CD4-positive, alpha-beta memory T cell (primary cell): ENCODE results near the gene NCOR2. TPM values are rescaled to one million over a fixed set of nuclear protein-coding genes. Genes with fewer than 3 reads are reported as not detected.

Experiments used
- CTCF ChIA-PET: fragments of 350-600 bp; sonication (Branson Sonifier 250); formaldehyde crosslinking; loops from one replicate; lab custom pipeline; 2021; ENCODE audit warnings: inconsistent platforms; ENCODE audit not compliant: partially characterized antibody; lab: Charles Lee
- POLR2A ChIA-PET: fragments of 350-600 bp; sonication (Branson Sonifier 250); formaldehyde crosslinking; loops from one replicate; lab custom pipeline; 2021; ENCODE audit not compliant: partially characterized antibody; lab: Charles Lee
- DNase-seq, 5 donors: peaks; one replicate each; pipeline versions ENCODE4 v3.0.0 to v3.0.0-alpha.2; 2020 to 2022; ENCODE audit warnings: mixed read lengths in 1 of 5
- H3K27ac ChIP-seq: one replicate; pipeline ENCODE4 v1.7.0; 2013; ENCODE audit warnings: low read depth, low read length
- H3K27me3 ChIP-seq: 2 replicates; pipeline ENCODE4 v1.7.0; 2013; ENCODE audit warnings: mild to moderate bottlenecking, low read length, moderate library complexity; ENCODE audit not compliant: insufficient read depth
- H3K36me3 ChIP-seq: 2 replicates; pipeline ENCODE4 v1.7.0; 2013; ENCODE audit warnings: mild to moderate bottlenecking, low read length, moderate library complexity; ENCODE audit not compliant: insufficient read depth
- H3K4me1 ChIP-seq: 2 replicates; pipeline ENCODE4 v1.7.0; 2013; ENCODE audit warnings: mild to moderate bottlenecking, low read length, moderate library complexity; ENCODE audit not compliant: insufficient read depth
- H3K4me3 ChIP-seq, 2 donors: one replicate each; pipeline ENCODE4 v1.7.0; 2013; ENCODE audit warnings: low read length in 2 of 2, mild to moderate bottlenecking in 1 of 2
- H3K9me3 ChIP-seq, 2 donors: one replicate each; pipeline ENCODE4 v1.7.0; 2013; ENCODE audit warnings: low read length in 2 of 2, control low read depth in 1 of 2; ENCODE audit not compliant: control insufficient read depth in 1 of 2
- H3K27ac Mint-ChIP-seq, 7 donors: one replicate each; pipeline ENCODE4 v1.8.0; 2020 to 2021; ENCODE audit warnings: mixed read lengths in 7 of 7, mild to moderate bottlenecking in 6 of 7, inconsistent platforms in 3 of 7, moderate library complexity in 3 of 7
- H3K27me3 Mint-ChIP-seq, 2 donors: one replicate each; pipeline ENCODE4 v1.8.0; 2020 to 2021; ENCODE audit warnings: mixed read lengths in 2 of 2
- H3K36me3 Mint-ChIP-seq, 2 donors: one replicate each; pipeline ENCODE4 v1.8.0; 2020 to 2021; ENCODE audit warnings: mixed read lengths in 2 of 2, inconsistent platforms in 1 of 2, mild to moderate bottlenecking in 1 of 2
- H3K4me1 Mint-ChIP-seq, 4 donors: one replicate each; pipeline ENCODE4 v1.8.0; 2020 to 2021; ENCODE audit warnings: mixed read lengths in 4 of 4, mild to moderate bottlenecking in 1 of 4
- H3K4me3 Mint-ChIP-seq, 8 donors: one replicate each; pipeline ENCODE4 v1.8.0; 2020 to 2021; ENCODE audit warnings: mixed read lengths in 8 of 8, mild to moderate bottlenecking in 7 of 8, moderate library complexity in 6 of 8, inconsistent platforms in 3 of 8
- H3K9me3 Mint-ChIP-seq, 8 donors: one replicate each; pipeline ENCODE4 v1.8.0; 2020 to 2021; ENCODE audit warnings: mixed read lengths in 8 of 8, mild to moderate bottlenecking in 5 of 8, inconsistent platforms in 3 of 8, moderate library complexity in 1 of 8
- intact Hi-C: fragments of 100-400 bp; cut with micrococcal nuclease; formaldehyde crosslinking; loops from one replicate; pipeline ENCODE4 v1.15.1; 2023
- polyA plus RNA-seq, 2 donors: library from polyadenylated mRNA; unstranded; fragments of 300-500 nt; fragmentation: Illumina TruSeq; gene quantifications; one replicate each; pipeline ENCODE4 v1.2.3, GENCODE V29; 2021
- total RNA-seq, 2 experiments: library from RNA; stranded (reverse); gene quantifications; one replicate each; pipeline ENCODE4 v1.2.3, GENCODE V29; 2021

NCOR2 gene
- total and polyA plus RNA-seq, 4 experiments from 2014 or later: 0.37 to 105 (median 54.5) TPM

DNA sequence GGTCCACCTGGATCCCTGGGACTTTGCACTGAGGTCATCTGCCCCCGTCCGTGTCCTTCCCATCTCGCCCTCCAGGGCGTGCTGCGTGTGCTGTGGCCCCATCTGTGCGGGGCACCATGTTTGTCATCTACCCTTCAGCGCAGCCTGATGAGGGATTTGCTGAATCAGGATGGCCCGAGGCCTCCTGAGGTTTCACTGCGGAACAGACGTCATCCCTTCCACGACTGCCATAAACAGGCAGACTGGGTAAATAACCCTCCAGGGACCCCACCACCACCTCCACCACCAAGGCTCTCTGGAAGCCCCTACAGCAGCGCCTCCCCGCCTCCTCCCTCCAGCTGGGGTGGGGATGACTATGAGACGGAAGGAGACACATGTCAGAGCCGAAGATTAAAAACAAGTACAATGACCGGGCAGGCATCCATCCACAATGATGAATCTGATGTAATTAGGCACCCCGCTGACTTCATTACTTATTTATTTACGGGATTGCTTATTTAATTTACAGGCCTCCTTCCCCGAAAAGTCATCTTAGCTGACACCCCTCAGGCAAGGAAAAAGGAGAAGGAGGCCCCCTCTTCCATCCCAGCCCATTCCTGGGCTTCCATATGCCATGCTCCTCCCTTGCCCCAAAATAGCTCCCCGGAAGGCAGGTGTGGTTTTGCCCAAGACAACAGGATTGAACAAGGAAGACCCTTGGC is 39.4 kb downstream of the NCOR2 start:
- peaks cover 12 to 19% of the 10 kb centered on the region in 2 donors for H3K36me3 Mint-ChIP-seq
- ChIA-PET POLR2A (no interaction called here), CTCF (no interaction called here)
- H3K4me1 ChIP-seq: no peaks in the 10 kb centered on the region
- no peak overlapping the region for H3K4me3 Mint-ChIP-seq
- H3K27me3 Mint-ChIP-seq: no peaks in the 10 kb centered on the region
- peak in 1 of 5 donors; percentile 12 for DNase-seq
- no peak overlapping the region for H3K4me3 ChIP-seq
- no peaks in the 10 kb centered on the region for H3K27me3 ChIP-seq
- H3K27ac Mint-ChIP-seq: peak overlapping the region in 1 of 7 donors; percentile 5
- H3K27ac ChIP-seq: no peak overlapping the region
- no peaks in the 10 kb centered on the region for H3K36me3 ChIP-seq
- H3K4me1 Mint-ChIP-seq: peaks cover 5 to 34% (median 18%) of the 10 kb centered on the region in 4 donors
- H3K9me3 Mint-ChIP-seq: no peaks in the 10 kb centered on the region
- intact Hi-C loops: no loop called here
- H3K9me3 ChIP-seq: no peaks in the 10 kb centered on the region

- no peak overlapping the region for H3K27ac Mint-ChIP-seq
- H3K27ac ChIP-seq: no peak overlapping the region
- peaks cover 9 to 37% (median 20%) of the 10 kb centered on the region in 4 donors for H3K4me1 Mint-ChIP-seq
- CTCF ChIA-PET: no interaction called here
- no peaks in the 10 kb centered on the region for H3K27me3 ChIP-seq
- peak in 1 of 5 donors; percentile 20 for DNase-seq
- no peaks in the 10 kb centered on the region for H3K27me3 Mint-ChIP-seq
- H3K4me3 ChIP-seq: no peak overlapping the region
- no peaks in the 10 kb centered on the region for H3K9me3 Mint-ChIP-seq
- H3K4me3 Mint-ChIP-seq: no peak overlapping the region
- no peaks in the 10 kb centered on the region for H3K9me3 ChIP-seq
- no peaks in the 10 kb centered on the region for H3K4me1 ChIP-seq
- H3K36me3 Mint-ChIP-seq: peaks cover 12 to 19% of the 10 kb centered on the region in 2 donors
- POLR2A ChIA-PET: no interaction called here
- H3K36me3 ChIP-seq: no peaks in the 10 kb centered on the region
- intact Hi-C loops: no loop called here
These were observed 41.3 kb downstream of the NCOR2 start for GRCh38 chr12:124525927-124526692.

DNA sequence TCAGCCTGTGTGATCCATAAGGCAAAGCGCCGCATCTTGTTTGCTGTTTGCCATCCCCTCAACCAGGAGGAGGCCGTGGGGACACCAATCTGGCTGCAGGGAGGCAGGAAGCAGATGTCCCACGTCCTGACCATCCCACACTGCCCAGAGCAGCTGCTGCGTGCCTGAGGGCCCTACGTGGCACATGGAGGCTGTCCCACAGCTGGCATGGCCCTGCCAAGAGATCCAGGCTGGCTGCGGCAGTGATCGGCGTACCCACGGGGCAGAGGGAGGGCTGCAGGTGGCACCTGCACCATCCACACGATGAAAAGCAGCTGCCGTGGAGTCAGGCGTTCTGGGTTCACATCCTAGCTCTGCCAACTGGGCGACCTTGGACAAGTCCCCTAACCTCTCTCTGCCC is 42.0 kb downstream of the NCOR2 start:
- no peak overlapping the region for H3K27ac ChIP-seq
- Mint-ChIP-seq H3K9me3 (no peaks in the 10 kb centered on the region), H3K27ac (peak overlapping the region in 1 of 7 donors; percentile 22), H3K4me1 (peaks cover 9 to 34% (median 17%) of the 10 kb centered on the region in 4 donors), H3K36me3 (peaks cover 9 to 16% of the 10 kb centered on the region in 2 donors), H3K27me3 (no peaks in the 10 kb centered on the region), H3K4me3 (no peak overlapping the region)
- DNase-seq: peak in 1 of 5 donors; percentile 24
- ChIA-PET POLR2A (no interaction called here), CTCF (no interaction called here)
- H3K27me3 ChIP-seq: no peaks in the 10 kb centered on the region
- no peaks in the 10 kb centered on the region for H3K9me3 ChIP-seq
- H3K4me1 ChIP-seq: no peaks in the 10 kb centered on the region
- no peak overlapping the region for H3K4me3 ChIP-seq
- intact Hi-C loops: no loop called here
- H3K36me3 ChIP-seq: no peaks in the 10 kb centered on the region

- Mint-ChIP-seq H3K4me1 (peaks cover 9 to 44% (median 15%) of the 10 kb centered on the region in 4 donors), H3K4me3 (no peak overlapping the region), H3K27ac (no peak overlapping the region), H3K36me3 (peaks cover 5 to 7% of the 10 kb centered on the region in 2 donors), H3K9me3 (no peaks in the 10 kb centered on the region), H3K27me3 (no peaks in the 10 kb centered on the region)
- Histone ChIP-seq H3K9me3 (no peaks in the 10 kb centered on the region), H3K27me3 (no peaks in the 10 kb centered on the region), H3K4me1 (no peaks in the 10 kb centered on the region), H3K4me3 (no peak overlapping the region), H3K27ac (no peak overlapping the region), H3K36me3 (no peaks in the 10 kb centered on the region)
- ChIA-PET CTCF (no interaction called here), POLR2A (no interaction called here)
- no peak for DNase-seq
- intact Hi-C loops: no loop called here
These were observed 43.0 kb downstream of the NCOR2 start for GRCh38 chr12:124524231-124524925.

- Histone ChIP-seq H3K9me3 (no peaks in the 10 kb centered on the region), H3K36me3 (no peaks in the 10 kb centered on the region), H3K4me1 (no peaks in the 10 kb centered on the region), H3K27ac (no peak overlapping the region), H3K4me3 (no peak overlapping the region), H3K27me3 (no peaks in the 10 kb centered on the region)
- Mint-ChIP-seq H3K36me3 (peaks cover 4 to 5% of the 10 kb centered on the region in 2 donors), H3K27me3 (no peaks in the 10 kb centered on the region), H3K27ac (peak overlapping the region in 1 of 7 donors; percentile 18), H3K9me3 (no peaks in the 10 kb centered on the region), H3K4me3 (no peak overlapping the region), H3K4me1 (peaks cover 11 to 50% (median 19%) of the 10 kb centered on the region in 4 donors)
- POLR2A ChIA-PET: no interaction called here
- DNase-seq: no peak
- CTCF ChIA-PET: no interaction called here
- intact Hi-C loops: no loop called here
These were observed 44.3 kb downstream of the NCOR2 start for GRCh38 chr12:124523071-124523470.

- CTCF ChIA-PET: no interaction called here
- POLR2A ChIA-PET: no interaction called here
- no peaks in the 10 kb centered on the region for H3K9me3 ChIP-seq
- H3K27ac ChIP-seq: no peak overlapping the region
- Mint-ChIP-seq H3K27ac (no peak overlapping the region), H3K36me3 (peaks cover 0 to 3% of the 10 kb centered on the region in 2 donors), H3K4me1 (peaks cover 11 to 42% (median 16%) of the 10 kb centered on the region in 4 donors), H3K4me3 (no peak overlapping the region), H3K9me3 (no peaks in the 10 kb centered on the region), H3K27me3 (no peaks in the 10 kb centered on the region)
- intact Hi-C loops: no loop called here
- no peak overlapping the region for H3K4me3 ChIP-seq
- no peak for DNase-seq
- no peaks in the 10 kb centered on the region for H3K4me1 ChIP-seq
- no peaks in the 10 kb centered on the region for H3K27me3 ChIP-seq
- H3K36me3 ChIP-seq: no peaks in the 10 kb centered on the region
These were observed 46.5 kb downstream of the NCOR2 start for GRCh38 chr12:124520907-124521306.

DNA sequence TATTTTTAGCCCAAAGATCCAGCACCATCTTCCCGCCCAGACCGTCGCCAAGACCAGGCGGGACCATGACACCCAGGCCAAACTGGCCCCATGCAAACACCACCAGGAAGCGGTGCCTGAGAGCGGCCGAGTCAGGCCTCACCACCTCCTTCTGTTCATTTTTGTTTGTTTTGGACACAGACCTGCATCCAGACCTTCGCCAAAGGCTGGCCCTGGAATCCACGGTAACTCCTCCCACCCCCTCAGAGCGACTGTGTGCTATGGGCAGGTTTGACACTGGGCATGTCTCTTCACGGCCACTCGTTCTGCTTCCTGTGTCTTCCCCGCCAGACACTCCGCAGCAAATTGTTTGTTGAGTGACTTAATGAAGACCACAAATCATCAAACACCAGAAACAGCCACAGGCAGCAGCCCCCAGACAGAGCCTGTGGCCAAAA is 47.1 kb downstream of the NCOR2 start:
- Histone ChIP-seq H3K27me3 (no peaks in the 10 kb centered on the region), H3K36me3 (no peaks in the 10 kb centered on the region), H3K27ac (no peak overlapping the region), H3K4me3 (no peak overlapping the region), H3K9me3 (no peaks in the 10 kb centered on the region), H3K4me1 (no peaks in the 10 kb centered on the region)
- H3K27me3 Mint-ChIP-seq: no peaks in the 10 kb centered on the region
- peaks cover 10 to 42% (median 18%) of the 10 kb centered on the region in 4 donors for H3K4me1 Mint-ChIP-seq
- no peak for DNase-seq
- ChIA-PET POLR2A (no interaction called here), CTCF (no interaction called here)
- H3K9me3 Mint-ChIP-seq: no peaks in the 10 kb centered on the region
- peaks cover 5 to 7% of the 10 kb centered on the region in 2 donors for H3K36me3 Mint-ChIP-seq
- intact Hi-C loops: no loop called here
- peak overlapping the region in 1 of 7 donors; percentile 70 for H3K27ac Mint-ChIP-seq
- H3K4me3 Mint-ChIP-seq: no peak overlapping the region
